Left lung (tissue), 14 donors: ENCODE measurements around the gene HMGCR. TPM values are rescaled to one million over a fixed set of nuclear protein-coding genes. Genes with fewer than 3 reads are reported as not detected.
"Not testable (repeated sequence)": the region's sequence is repeated elsewhere in the genome, so short reads cannot be mapped to it uniquely, and the experiment has no call there.

ENCODE experiments used
- ATAC-seq: fragments of 200-7000 bp; cut with Tn5 transposase; one replicate; pipeline ENCODE4 v1.9.1; 2020; ENCODE audit warnings: moderate library complexity
- DNase-seq, 4 donors: peaks; one replicate each; pipeline ENCODE4 v3.0.0-alpha.2; 2013 to 2020
- H3K27ac ChIP-seq, 2 donors: fragments of 200-600 bp; sonication (generic) in 1 of 2; one replicate each; pipeline versions ENCODE4 v1.5.0 to v1.8.0; 2020 to 2021
- H3K27me3 ChIP-seq, 2 donors: fragments of 200-600 bp; sonication (generic) in 1 of 2; one replicate each; pipeline versions ENCODE4 v1.5.0 to v1.8.0; 2020 to 2021
- H3K36me3 ChIP-seq, 2 donors: fragments of 200-600 bp; sonication (generic) in 1 of 2; one replicate each; pipeline versions ENCODE4 v1.5.0 to v1.8.0; 2020 to 2021
- H3K4me1 ChIP-seq, 2 donors: fragments of 200-600 bp; one replicate each; pipeline ENCODE4 v1.8.0; 2021
- H3K4me3 ChIP-seq, 2 donors: fragments of 200-600 bp; sonication (generic) in 1 of 2; one replicate each; pipeline versions ENCODE4 v1.5.0 to v1.8.0; 2020 to 2021; ENCODE audit warnings: mild to moderate bottlenecking in 1 of 2
- H3K9me3 ChIP-seq, 2 donors: fragments of 200-600 bp; sonication (generic) in 1 of 2; one replicate each; pipeline versions ENCODE4 v1.5.0 to v1.8.0; 2020 to 2021
- intact Hi-C, 2 donors: fragments of 100-400 bp; cut with DNase I; formaldehyde crosslinking; loops; one replicate each; pipeline versions ENCODE4 v1.11.2 to v1.14.2; 2022
- long read RNA-seq, 12 donors: library from polyadenylated mRNA in 2 of 12; unstranded in 2 of 12; transcript quantifications; one replicate each; pipeline ENCODE4 v2.0.0 and lab custom pipeline, GENCODE V29; 2019 to 2026
- polyA plus RNA-seq, 6 donors: library from polyadenylated mRNA; unstranded; fragments of 120-200 nt; gene quantifications; one replicate each; pipeline ENCODE4 v1.2.1, GENCODE V29; 2013; ENCODE audit not compliant: insufficient read length in 6 of 6
- total RNA-seq, 2 donors: library from RNA; stranded (reverse); fragmentation: NEBNext Ultra II Directional; extraction: Animal tissue kit (Norgen Biotek cat#: 25700); gene quantifications; one replicate each; pipeline ENCODE4 v1.2.1, GENCODE V29; 2021
- TF ChIP-seq, protein P1 (sequence below), 2 donors: fragments of 200-600 bp; sonication (generic) in 1 of 2; IDR thresholded peaks; one replicate each; pipeline versions ENCODE4 v1.5.0 to v1.8.0; 2021; ENCODE audit warnings: antibody characterized with exemption in 2 of 2
- donor health status: DM: no; HTN: yes; CAD: no.
- donor health status: DM: no; HTN: no; CAD: no.

Gene HMGCR
- total RNA-seq (100 to 1,000 TPM in 1 of 2 donors, 10 to 100 TPM in 1; 77.2 to 166 TPM), polyA plus RNA-seq (10 to 100 TPM; 37.2 to 61.5 (median 52.4) TPM)
- long read RNA-seq, donor 1, full-length matches to known transcripts = 13 of 13 reads
- long read RNA-seq, donor 1, partial matches to known transcripts = 0 of 13 reads
- long read RNA-seq, donor 1, other reads (novel, unspliced or antisense) = 0 of 13 reads
- long read RNA-seq, donor 2, full-length matches to known transcripts = 7 of 7 reads
- long read RNA-seq, donor 2, partial matches to known transcripts = 0 of 7 reads
- long read RNA-seq, donor 2, other reads (novel, unspliced or antisense) = 0 of 7 reads
- long read RNA-seq, donor 3, full-length matches to known transcripts = 7 of 7 reads
- long read RNA-seq, donor 3, partial matches to known transcripts = 0 of 7 reads
- long read RNA-seq, donor 3, other reads (novel, unspliced or antisense) = 0 of 7 reads
- long read RNA-seq, donor 4, partial matches to known transcripts = 7 of 8 reads
- long read RNA-seq, donor 4, other reads (novel, unspliced or antisense) = 1 of 8 reads
- long read RNA-seq, donor 5, transcript HMGCR-211 (2 exons, 465 nt) = major isoform, 8 of 8 reads
- long read RNA-seq, donor 5, partial matches to known transcripts = 0 of 8 reads
- long read RNA-seq, donor 5, other reads (novel, unspliced or antisense) = 0 of 8 reads
- long read RNA-seq, donor 6, full-length matches to known transcripts = 9 of 9 reads
- long read RNA-seq, donor 6, partial matches to known transcripts = 0 of 9 reads
- long read RNA-seq, donor 6, other reads (novel, unspliced or antisense) = 0 of 9 reads
- long read RNA-seq, donor 7, full-length matches to known transcripts = 7 of 43 reads
- long read RNA-seq, donor 7, partial matches to known transcripts = 36 of 43 reads
- long read RNA-seq, donor 7, other reads (novel, unspliced or antisense) = 0 of 43 reads
- long read RNA-seq, donor 8, full-length matches to known transcripts = 13 of 13 reads
- long read RNA-seq, donor 8, partial matches to known transcripts = 0 of 13 reads
- long read RNA-seq, donor 8, other reads (novel, unspliced or antisense) = 0 of 13 reads
- long read RNA-seq, donor 9 = 0 reads
- long read RNA-seq, donor 10, partial matches to known transcripts = 2 of 4 reads
- long read RNA-seq, donor 10, other reads (novel, unspliced or antisense) = 1 of 4 reads
- long read RNA-seq, donor 11, full-length matches to known transcripts = 23 of 39 reads
- long read RNA-seq, donor 11, partial matches to known transcripts = 16 of 39 reads
- long read RNA-seq, donor 11, other reads (novel, unspliced or antisense) = 0 of 39 reads
- long read RNA-seq, donor 12, transcript HMGCR-211 (2 exons, 465 nt) = major isoform, 10 of 21 reads
- long read RNA-seq, donor 12, partial matches to known transcripts = 11 of 21 reads
- long read RNA-seq, donor 12, other reads (novel, unspliced or antisense) = 0 of 21 reads

DNA sequence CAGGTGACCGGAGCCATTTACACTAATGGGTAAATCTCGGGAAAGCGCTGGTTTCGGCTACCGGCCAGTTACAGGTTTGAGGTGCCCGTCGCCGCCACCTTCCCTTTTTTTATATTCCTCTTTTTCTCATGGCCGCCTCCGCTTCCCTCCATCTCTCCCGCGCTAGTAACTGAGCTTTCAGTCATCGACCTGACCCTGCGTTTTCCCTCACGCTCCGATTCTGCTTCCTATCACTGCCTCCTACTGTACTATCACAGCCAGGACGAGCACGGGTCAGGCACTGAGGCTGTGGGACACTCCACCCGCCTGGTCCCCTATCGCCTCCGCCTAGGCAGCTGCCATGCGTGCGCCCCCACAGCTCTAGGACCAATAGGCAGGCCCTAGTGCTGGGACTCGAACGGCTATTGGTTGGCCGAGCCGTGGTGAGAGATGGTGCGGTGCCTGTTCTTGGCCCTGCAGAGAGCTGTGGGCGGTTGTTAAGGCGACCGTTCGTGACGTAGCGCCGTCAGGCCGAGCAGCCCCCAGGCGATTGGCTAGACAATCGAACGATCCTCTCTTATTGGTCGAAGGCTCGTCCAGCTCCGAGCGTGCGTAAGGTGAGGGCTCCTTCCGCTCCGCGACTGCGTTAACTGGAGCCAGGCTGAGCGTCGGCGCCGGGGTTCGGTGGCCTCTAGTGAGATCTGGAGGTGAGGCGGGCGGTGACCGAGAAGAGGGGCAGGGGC lies at the start of gene HMGCR:
Gene HMGCR, plus strand, starts transcription at position 606 of the 722 bp plus-strand sequence. CDS start 5,386 bp downstream, outside the sequence.
- TF ChIP-seq, protein P1, sequence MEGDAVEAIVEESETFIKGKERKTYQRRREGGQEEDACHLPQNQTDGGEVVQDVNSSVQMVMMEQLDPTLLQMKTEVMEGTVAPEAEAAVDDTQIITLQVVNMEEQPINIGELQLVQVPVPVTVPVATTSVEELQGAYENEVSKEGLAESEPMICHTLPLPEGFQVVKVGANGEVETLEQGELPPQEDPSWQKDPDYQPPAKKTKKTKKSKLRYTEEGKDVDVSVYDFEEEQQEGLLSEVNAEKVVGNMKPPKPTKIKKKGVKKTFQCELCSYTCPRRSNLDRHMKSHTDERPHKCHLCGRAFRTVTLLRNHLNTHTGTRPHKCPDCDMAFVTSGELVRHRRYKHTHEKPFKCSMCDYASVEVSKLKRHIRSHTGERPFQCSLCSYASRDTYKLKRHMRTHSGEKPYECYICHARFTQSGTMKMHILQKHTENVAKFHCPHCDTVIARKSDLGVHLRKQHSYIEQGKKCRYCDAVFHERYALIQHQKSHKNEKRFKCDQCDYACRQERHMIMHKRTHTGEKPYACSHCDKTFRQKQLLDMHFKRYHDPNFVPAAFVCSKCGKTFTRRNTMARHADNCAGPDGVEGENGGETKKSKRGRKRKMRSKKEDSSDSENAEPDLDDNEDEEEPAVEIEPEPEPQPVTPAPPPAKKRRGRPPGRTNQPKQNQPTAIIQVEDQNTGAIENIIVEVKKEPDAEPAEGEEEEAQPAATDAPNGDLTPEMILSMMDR (IDR thresholded peaks at IDR 0.05) = no peak
- Histone ChIP-seq H3K27ac (peak within 1 kb of the TSS; percentile 96 to 98), H3K4me3 (peak within 1 kb of the TSS; percentile 92), H3K4me1 (peaks cover 0 to 41% of the 10 kb centered on the region in 2 donors), H3K27me3 (no peaks in the 10 kb centered on the region), H3K9me3 (no peaks in the 10 kb centered on the region), H3K36me3 (no peaks in the 10 kb centered on the region)
- ATAC-seq = peak; percentile 98
- DNase-seq = peak; percentile 98 to 100 (median 98)
- intact Hi-C loops = no loop called here

DNA sequence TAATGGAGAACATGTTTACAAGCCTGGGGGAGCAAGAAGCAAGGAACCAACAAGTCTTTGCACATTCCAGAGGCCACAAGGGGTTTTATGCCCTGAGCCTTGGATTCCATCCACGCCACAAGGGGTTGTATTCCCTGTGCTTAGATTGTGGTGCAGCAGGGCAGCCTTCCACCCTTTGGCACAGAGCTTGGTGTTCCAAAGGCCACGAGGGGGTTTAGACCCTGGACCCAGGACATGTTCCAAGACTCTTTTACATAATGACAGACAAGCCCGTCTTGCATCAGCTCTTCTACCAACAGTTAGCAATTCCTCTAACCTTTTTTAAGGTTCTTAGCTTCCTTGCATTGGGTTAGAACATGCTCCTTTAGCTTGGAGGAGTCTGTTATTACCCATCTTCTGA lies 45.2 kb upstream of the HMGCR start:
- intact Hi-C loops, DNase-seq: not testable (repeated sequence)

DNA sequence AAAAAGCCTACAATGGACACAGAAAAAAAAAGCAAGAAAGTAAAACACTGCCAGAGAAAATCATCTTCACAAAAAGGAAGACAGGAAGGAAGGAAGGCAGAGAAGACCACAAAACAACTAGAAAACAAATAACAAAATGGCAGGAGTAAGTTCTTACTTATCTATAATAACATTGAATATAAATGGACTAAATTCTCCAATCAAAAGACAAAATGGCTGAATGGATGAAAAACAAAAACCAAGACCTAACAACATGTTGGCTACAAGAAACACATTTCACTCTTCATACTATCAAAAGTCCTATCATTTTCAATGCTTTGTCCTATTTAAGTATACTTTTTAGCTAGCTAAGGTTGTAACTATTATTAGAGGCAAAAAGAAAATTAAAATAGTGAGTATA lies 36.9 kb upstream of the HMGCR start:
- Histone ChIP-seq H3K9me3 (no peaks in the 10 kb centered on the region), H3K4me1 (no peaks in the 10 kb centered on the region), H3K27me3 (no peaks in the 10 kb centered on the region), H3K4me3 (no peak overlapping the region), H3K27ac (no peak overlapping the region), H3K36me3 (no peaks in the 10 kb centered on the region)
- TF ChIP-seq, protein P1 (IDR thresholded peaks at IDR 0.05) = no peak
- DNase-seq = no peak
- ATAC-seq = no peak
- intact Hi-C loops = no loop called here

More for the DNA sequence above, 45.2 kb upstream of the HMGCR start:
- not testable (repeated sequence) for H3K27ac ChIP-seq, H3K4me1 ChIP-seq, ATAC-seq, H3K4me3 ChIP-seq, H3K27me3 ChIP-seq, H3K36me3 ChIP-seq
- H3K9me3 ChIP-seq = peaks cover 0 to 15% of the 10 kb centered on the region in 2 donors

- ATAC-seq (no peak), DNase-seq (no peak)
- H3K27ac ChIP-seq = no peak overlapping the region
- intact Hi-C loops = no loop called here
- H3K36me3 ChIP-seq = no peaks in the 10 kb centered on the region
- no peak overlapping the region for H3K4me3 ChIP-seq
- no peaks in the 10 kb centered on the region for H3K27me3 ChIP-seq
- TF ChIP-seq, protein P1 (IDR thresholded peaks at IDR 0.05) = no peak
- H3K4me1 ChIP-seq = no peaks in the 10 kb centered on the region
- H3K9me3 ChIP-seq = no peaks in the 10 kb centered on the region
These were observed 33.6 kb upstream of the HMGCR start for GRCh38 chr5:75303419-75303818.

GRCh38 chr5:75304486-75304885 lies 32.5 kb upstream of the HMGCR start:
- H3K9me3 ChIP-seq, H3K36me3 ChIP-seq, H3K27me3 ChIP-seq, H3K4me1 ChIP-seq, DNase-seq, H3K27ac ChIP-seq, ATAC-seq, H3K4me3 ChIP-seq, intact Hi-C loops: not testable (repeated sequence)
